Measurements from ENCODE around the gene FOLR2. TPM values are rescaled to one million over a fixed set of nuclear protein-coding genes. Genes with fewer than 3 reads are reported as not detected.
A peak's percentile ranks its signal among the peaks of the same experiment; 100 is the strongest.
"Not testable (repeated sequence)": the region's sequence is repeated elsewhere in the genome, so short reads cannot be mapped to it uniquely, and the experiment has no call there.

FOLR2 gene
- total RNA-seq, 1 experiment from 2014 or later, result not detected

DNA sequence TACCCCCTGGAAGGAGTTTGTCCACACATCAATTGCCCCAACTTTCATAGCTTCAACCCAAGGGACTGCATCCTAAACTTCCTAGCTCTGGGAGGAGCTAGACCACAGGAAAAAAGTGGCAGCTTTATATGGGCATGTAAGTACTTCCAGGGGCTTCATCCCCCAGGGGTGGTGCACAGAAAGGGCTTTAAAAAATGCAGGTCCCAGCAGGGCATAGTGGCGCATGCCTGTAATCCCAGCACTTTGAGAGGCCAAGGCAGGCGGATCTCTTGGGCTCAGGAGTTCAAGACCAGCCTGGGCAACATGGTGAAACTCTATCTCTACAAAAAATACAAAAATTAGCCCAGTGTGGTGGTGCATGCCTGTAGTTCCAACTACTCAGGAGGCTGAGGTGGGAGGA is 9.8 kb upstream of the FOLR2 start:
- not testable (repeated sequence) for DNase-seq (ENCODE audit: low spot score)

DNA sequence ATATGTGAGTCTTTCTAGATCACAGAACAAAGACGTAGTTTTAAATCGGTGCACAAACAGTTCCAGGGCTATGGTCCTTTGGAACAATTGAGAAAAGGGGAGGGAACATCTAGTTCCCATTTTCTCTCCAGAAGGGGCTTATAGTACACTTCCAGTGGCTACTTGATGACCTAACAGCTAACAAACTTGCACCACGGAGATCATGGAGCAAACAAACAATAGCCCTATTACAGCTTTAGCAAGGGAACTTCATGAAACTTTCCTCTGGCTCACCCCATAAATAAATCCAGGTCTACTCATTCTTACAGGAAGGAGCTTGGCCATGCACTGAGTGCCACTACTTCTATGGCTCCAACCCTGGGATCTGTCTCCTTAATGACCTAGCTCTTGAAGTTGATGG is 8.3 kb upstream of the FOLR2 start:
- no peak for DNase-seq (ENCODE audit: low spot score)

DNA sequence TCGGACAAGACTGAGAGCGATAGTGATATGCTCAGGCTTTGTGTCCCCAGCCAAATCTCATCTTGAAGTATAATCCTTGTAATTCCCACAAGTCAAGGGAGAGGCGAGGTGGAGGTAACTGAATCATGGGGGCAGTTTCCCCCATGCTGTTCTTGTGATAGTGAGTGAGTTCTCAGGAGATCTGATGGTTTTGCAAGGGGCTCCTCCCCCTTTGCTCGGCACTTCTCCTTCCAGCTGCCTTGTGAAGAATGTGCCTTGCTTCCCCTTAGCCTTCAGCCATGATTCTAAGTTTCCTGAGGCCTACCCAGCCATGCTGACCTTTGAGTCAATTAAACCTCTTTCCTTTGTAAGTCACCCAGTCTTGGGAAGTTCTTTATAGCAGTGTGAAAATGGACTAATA is 7.5 kb upstream of the FOLR2 start:
- DNase-seq (ENCODE audit: low spot score), result no peak

DNA sequence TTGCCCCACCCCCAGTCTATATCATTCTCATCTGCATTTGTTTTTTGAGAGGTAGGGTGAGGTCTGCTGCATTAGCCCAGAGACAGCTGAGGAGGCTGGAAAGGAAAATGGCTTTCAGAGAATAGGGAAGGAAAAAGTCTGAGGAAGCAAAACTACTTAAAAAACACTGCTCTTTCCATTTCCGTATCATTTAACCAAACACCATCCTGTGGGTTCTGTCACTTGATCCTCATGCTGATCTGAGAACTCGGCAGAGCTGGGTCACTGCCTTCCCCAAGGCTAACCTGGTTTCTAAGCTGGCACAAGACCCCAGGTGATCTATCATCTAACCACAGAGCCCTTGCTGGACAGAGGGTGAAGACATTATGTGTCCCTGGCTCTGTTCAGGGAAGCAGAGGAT is 1.2 kb downstream of the FOLR2 start:
- no peak for DNase-seq (ENCODE audit: low spot score)

DNA sequence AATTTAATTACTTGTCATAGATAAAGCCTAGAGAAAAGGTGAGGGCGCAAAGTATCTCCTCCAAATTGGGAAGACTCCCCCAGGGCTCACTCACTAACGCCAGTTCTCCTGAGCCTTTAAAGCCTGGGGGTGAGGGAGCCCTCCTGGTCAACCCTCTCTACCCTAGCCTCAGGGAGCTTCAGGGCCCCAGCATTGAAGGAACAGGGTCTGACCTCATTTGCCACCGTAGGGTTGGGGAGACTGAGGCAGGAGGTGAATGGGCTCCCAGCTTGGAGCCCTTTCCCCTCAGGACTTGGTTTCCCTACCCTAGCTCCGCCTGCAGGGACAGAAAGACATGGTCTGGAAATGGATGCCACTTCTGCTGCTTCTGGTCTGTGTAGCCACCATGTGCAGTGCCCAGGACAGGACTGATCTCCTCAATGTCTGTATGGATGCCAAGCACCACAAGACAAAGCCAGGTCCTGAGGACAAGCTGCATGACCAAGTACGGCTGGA is 1.7 kb downstream of the FOLR2 start:
- no peak for DNase-seq (ENCODE audit: low spot score)

DNA sequence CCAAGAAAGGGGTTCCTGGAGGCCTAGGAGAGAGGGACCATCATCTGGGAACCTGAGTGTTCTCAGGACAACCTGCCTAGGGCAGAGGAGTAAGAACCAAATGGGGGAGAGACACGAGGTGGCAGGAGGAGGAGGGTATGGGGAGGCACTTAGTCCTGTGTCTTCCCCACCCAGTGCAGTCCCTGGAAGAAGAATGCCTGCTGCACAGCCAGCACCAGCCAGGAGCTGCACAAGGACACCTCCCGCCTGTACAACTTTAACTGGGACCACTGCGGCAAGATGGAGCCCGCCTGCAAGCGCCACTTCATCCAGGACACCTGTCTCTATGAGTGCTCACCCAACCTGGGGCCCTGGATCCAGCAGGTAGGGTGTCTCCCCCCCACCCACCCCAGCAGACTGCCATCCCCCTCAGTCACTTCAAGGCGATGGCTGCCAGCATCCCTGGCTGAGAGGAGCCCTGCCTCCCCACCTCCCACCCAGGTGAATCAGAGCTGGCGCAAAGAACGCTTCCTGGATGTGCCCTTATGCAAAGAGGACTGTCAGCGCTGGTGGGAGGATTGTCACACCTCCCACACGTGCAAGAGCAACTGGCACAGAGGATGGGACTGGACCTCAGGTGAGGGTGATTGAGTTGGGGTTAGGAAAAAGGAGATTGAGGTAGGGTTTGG is 4.2 kb downstream of the FOLR2 start:
- DNase-seq (ENCODE audit: low spot score), result no peak

DNA sequence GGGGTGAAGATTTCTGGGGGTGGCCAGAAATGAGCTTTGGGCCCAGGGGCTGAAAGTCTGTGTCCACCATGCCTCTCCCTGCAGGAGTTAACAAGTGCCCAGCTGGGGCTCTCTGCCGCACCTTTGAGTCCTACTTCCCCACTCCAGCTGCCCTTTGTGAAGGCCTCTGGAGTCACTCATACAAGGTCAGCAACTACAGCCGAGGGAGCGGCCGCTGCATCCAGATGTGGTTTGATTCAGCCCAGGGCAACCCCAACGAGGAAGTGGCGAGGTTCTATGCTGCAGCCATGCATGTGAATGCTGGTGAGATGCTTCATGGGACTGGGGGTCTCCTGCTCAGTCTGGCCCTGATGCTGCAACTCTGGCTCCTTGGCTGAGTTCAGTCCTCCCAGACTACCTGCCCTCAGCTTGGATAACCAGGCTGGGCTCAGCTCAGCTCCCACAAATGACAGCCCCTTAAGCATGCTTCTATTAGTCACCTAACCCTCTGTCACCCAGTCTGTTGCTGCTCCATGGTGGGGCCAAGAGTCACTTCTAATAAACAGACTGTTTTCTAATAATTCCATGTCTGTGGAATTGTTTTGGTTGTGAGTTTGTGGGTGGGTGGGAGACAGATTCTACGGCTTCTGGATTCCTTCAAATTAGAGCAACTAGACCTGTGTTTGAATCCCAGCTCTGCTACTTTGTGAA is 4.9 kb downstream of the FOLR2 start:
- DNase-seq (ENCODE audit: low spot score), result no peak

DNA sequence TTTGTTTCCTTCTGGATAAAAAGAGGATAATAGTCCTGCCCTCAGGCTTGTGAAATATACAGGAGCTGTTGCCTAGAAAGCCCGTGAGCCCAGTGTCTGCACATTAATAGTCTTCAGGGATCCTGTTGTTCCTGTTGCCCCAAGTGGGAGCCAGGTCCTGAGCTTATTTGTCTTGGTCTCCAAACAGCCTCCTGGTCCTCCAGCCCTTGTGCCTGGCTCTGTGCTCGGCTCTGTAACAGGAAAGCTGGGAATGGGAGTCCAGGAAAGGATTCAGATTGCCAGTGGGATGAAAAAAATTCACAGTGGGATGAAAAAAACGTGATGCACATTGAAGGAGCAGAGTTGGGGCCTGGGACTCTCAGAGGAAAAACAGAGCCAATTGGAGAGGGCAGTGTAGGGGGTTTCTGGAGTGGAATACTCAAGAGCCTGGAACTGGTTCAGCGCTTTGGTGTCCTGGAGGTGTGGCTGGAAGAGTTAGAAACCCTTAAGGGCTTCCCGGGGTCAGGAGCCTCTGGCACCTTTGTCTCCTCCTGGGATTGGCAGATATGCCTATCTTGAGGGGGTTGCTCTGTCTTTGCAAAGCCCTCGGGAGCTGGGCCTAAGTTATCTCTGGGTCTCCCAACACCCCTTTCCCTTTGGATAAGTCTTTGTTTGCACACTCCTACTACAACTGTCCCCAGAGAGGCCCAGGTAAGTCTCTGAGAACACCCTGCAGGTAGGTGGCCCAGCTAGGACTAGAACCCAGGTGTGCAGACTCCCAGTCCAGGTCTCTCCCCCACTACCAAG is 5.7 kb downstream of the FOLR2 start:
- DNase-seq (ENCODE audit: low spot score), result no peak

DNA sequence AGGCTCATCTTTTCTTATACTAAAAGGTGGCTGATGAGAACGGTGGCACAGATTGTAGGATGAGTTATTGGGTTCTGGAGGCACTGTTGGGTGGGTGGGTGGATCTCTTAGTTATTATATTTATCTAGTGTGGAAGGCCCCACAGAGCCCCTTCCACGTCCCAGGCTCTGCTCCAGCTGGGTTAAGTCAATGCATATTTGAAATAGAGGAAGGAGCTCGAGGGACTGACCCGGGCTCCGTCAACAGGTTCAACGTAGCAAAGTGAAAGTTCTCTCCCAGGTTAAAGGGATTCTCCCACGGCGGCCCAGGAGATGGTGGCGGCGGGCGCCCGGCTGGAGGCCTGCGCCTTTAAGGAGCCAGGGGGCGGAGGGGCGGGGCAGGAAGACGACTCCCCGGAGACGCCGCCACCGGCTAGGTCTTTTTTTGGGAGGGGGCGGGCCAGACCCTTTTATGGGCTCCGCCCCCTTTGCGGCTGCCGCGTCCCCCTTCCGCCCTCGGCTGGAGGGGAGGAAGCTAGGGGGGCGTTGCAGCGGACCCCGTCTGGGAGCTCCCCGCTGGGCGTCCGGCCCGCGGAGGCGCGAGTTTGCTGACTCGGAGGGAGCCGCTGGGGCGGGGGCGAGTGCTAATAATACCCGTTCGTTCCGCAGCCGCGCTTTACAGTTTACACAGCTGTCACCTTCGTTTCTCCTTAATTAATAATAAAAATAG is 6.5 kb downstream of the FOLR2 start:
- peak; percentile 85 for DNase-seq (ENCODE audit: low spot score)

DNA sequence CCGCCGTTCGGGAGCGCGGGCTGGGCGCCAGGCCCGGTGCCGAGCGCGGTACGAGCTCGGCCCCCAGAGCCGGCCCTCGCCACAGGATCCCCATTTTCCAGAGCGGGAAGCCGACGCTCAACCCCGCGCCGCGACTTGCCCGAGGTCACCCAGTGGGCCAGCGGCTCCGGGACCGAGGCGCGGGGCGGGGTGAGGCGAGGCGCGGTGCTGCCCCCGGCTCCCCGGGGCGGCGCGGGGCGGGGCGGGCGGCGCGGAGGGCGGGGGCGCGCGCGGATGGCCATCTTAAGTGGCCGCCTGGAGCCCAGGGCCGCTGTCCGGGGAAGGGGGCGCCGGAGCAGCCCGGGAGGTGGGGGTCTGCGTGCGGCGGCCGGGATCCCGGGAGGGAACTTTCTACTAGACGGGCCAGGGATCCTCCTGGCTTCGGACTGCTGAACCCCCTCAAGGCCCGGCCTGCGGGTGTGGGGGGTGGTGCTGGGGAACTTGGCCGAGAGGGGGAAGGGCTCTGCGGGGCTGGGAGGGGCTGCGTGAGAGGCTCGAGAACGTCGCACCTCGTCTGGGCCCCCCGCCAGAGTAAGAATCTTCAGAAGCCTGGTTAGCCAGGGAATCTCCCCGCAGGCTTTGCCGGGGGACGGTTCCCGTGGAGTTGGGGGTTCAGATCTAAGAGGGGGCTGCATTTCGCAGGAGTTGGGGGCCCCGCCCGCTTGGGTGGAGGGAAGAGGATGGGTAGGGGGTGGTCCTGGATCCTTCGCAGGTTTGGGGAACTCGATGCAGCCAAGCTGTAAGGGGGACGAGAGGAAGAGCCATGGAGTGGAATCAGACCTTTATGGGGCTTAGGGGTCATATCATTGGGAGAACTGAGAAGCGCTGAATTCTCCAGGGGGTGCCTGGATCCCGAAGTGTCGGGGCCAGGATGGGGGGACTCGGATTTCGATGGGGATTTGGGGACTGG is 7.3 kb downstream of the FOLR2 start:
- DNase-seq (ENCODE audit: low spot score), result peak; percentile 25

DNA sequence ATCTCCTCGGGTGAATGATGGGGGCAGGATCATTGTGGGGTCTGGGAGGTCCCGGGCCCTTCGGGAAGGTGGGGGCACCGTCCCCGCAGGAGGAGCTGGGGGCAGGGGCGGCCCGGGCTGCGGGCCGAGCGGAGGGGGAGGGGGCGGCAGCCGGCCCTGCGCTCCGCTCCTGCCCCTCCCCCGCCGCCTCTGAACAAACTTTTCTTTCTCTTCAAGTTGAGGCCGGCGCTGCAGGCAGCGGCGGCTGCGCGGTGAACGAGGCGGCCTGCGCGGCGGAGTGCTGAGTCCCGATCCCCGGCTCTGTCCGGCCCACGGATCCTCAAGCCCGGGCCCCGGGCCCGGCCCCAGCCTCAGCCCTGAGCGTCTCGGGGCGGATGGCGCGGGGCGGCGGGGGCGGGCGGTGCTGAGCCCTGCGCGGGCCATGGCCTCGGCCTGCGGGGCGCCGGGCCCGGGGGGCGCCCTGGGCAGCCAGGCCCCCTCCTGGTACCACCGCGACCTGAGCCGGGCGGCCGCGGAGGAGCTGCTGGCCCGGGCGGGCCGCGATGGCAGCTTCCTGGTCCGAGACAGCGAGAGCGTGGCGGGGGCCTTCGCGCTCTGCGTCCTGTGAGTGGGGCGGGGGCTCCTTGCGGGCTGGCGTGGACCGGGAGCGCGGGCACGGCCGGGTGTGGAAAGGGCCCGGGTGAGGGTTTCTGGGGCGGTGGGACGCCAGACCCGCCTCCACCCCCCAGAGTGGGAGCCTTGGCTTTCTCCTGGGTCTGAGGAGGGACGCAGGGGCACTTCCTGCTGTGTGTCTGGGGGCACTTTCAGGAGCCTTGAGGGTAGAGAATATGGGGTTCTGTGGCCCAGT is 8.2 kb downstream of the FOLR2 start, which contains the start of gene INPPL1:
INPPL1 (plus strand) TSS at position 204 of the 847 bp plus-strand sequence; CDS start at position 422, 218 bp downstream.
- no peak for DNase-seq (ENCODE audit: low spot score)

DNA sequence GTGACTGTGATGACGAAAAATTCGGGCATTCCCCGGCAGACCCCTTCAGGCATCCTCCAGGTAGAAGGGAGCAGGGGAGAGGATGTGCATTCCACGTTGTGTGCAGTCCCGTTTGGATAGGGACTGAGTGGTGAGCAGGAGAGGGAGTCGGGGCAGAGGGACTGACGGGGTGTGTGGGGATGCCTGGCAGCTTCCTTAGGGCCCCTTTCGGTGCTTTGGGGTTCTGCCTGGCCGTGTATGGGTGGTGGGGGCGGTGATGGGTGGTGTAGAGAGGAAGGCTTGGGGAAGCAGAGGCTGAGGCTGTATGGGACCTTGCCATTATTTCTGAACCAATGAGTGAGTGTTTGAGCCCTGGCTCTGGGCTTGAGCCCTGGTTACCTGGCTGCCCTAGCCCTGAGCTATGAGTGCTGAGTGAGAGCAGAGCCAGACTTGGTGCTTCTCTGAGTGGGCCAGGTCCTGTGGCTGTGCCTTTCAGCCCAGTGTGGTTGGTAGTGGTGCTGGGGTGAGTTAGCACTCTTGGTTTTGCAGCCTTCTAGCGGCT is 8.9 kb downstream of the FOLR2 start:
- peak; percentile 14 for DNase-seq (ENCODE audit: low spot score)

DNA sequence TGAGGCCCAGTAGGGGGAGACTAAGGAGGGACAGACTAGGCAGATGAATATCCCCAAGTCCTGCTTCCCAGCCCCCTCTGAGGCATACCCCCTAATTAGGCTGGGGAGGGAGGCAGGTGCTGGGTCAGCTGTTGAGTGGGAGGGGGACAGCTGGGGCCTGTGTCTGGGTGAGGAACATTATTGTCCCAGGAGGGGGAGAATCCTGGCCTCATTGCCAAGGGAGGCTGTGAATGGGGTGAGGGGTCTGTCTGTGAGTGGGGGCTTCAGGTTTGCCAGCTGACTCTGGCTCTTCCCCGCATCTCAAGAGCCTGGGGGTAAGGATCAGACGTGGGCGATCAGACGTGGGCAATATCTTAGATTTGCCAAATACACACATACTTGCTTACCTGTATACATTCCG is 10.1 kb downstream of the FOLR2 start:
- no peak for DNase-seq (ENCODE audit: low spot score)

DNA sequence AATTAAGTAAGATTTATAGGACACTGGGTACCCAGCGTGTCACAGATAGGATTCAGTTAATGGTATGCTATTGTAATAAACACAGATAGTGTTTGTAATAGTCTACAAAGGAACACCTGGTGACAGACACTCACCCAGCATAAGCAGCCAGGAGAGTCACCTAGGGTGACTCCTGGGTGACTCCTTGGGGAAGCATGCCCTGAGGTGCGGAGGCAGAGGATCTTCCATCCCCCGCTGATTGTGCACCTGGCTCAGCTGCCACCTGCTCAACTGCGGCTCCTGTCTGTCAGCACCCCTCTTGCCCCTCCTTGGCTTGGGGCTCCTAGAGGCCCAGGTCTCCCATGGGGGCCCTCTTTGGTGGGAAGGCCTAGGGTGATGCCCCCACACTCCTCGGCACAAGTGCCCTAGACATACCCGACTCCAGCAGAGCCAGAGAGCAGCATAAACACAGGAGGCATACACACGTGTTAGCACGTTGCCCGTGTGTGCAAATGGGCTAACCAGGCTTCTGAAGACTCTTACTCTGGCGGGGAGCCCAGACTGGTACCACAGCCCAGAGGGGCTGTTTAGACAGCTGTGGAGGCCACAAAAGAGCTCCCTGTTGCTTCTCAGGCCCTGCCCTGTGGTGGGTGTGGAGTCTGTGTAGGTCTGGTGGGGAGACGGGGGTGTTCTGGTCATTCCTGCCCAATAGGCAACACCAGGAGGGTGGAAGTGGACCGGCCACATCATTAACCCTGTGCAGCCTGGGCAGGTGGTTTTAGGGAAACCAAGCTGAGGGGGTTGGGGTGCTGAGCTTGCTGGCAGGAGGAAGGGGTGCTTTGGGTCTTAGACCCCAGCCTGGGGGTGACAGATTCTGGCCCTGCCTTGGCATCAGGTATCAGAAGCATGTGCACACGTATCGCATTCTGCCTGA is 11.0 kb downstream of the FOLR2 start:
- no peak for DNase-seq (ENCODE audit: low spot score)

DNA sequence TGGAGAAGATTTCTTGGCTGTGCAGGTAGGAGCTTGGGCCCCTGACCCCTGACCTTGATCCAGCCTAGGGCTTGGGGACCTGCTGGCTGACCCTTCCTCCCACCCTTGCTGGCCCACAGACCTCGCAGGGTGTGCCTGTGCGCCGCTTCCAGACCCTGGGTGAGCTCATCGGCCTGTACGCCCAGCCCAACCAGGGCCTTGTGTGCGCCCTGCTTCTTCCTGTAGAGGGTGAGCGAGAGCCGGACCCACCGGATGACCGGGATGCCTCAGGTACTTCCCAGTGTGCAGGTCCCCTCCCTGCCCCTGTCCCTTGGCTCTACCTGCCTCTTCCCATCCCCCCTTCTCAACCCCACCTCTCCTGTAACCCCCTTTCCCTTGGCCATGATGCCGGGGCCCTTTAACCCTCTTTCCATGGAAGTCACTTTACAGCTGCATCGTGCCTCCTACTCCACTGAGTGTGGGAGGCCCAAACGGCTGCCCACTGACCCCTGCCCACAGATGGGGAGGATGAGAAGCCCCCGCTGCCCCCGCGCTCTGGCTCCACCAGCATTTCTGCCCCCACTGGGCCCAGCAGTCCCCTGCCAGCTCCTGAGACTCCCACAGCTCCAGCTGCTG is 11.7 kb downstream of the FOLR2 start:
- DNase-seq (ENCODE audit: low spot score), result no peak

DNA sequence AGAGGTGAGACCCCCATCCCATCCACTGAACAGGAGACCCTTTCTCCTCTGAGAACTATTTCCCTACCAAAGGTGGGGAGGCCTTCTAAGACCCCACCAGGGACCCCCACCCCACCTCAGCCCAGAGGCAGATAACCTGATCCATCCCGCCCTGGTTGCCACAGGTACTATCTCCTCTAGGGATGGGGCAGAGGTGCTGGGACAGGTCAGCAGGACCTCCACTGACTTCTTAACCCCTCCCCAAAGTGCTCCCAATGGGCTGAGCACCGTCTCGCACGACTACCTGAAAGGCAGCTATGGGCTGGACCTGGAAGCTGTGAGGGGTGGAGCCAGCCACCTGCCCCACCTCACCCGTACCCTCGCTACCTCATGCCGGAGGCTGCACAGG is 12.2 kb downstream of the FOLR2 start:
- no peak for DNase-seq (ENCODE audit: low spot score)

DNA sequence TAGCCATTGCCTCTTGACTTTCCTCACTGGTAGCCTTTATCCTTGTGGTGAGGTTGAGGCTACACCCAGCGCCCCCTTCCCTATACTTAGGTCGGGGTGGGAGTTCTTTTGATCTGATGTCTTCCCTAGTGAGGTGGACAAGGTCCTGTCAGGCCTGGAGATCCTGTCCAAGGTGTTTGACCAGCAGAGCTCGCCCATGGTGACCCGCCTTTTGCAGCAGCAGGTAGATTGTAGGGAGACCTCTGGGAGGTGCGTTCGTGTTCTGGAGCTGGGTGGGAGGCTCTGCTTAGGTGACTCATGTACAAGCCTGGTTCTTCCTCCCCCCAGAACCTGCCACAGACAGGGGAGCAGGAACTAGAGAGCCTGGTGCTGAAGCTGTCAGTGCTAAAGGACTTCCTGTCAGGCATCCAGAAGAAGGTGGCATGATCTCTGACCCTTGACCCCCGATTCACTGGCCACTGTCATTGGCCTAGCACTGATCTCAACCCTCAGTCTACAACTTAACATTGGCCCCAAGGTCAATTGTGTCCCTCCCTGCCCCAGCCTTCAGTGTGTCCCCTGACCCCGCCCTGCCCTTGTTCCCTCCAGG is 12.8 kb downstream of the FOLR2 start:
- no peak for DNase-seq (ENCODE audit: low spot score)
